Measurements from ENCODE around the gene SCN11A. TPM values are rescaled to one million over a fixed set of nuclear protein-coding genes. Genes with fewer than 3 reads are reported as not detected.

Gene SCN11A
- total RNA-seq, 1 donor from 2014 or later = 1.9 TPM

GRCh38 chr3:39025222-39025970 lies 26.3 kb downstream of the SCN11A start:
- H3K4me3 Mint-ChIP-seq = no peak overlapping the region
- peaks cover 2% of the 10 kb centered on the region for H3K27me3 Mint-ChIP-seq (ENCODE audit: low read depth)
- no peak overlapping the region for H3K27ac Mint-ChIP-seq
- H3K36me3 Mint-ChIP-seq = no peaks in the 10 kb centered on the region
- DNase-seq (ENCODE audit: low spot score in 2 of 2, unreplicated experiment in 2 of 2) = no peak
- H3K4me1 Mint-ChIP-seq = peaks cover 7% of the 10 kb centered on the region
- no peak for TF ChIP-seq CTCF (IDR thresholded peaks at IDR 0.05; ENCODE audit: unreplicated experiment)
- H3K9me3 Mint-ChIP-seq = peaks cover 4% of the 10 kb centered on the region

- H3K27ac Mint-ChIP-seq = no peak overlapping the region
- DNase-seq (ENCODE audit: low spot score in 2 of 2, unreplicated experiment in 2 of 2) = no peak
- no peaks in the 10 kb centered on the region for H3K36me3 Mint-ChIP-seq
- peaks cover 7% of the 10 kb centered on the region for H3K4me1 Mint-ChIP-seq
- H3K4me3 Mint-ChIP-seq = no peak overlapping the region
- H3K9me3 Mint-ChIP-seq = peaks cover 4% of the 10 kb centered on the region
- no peak for TF ChIP-seq CTCF (IDR thresholded peaks at IDR 0.05; ENCODE audit: unreplicated experiment)
- H3K27me3 Mint-ChIP-seq (ENCODE audit: low read depth) = peaks cover 2% of the 10 kb centered on the region
These were observed 27.2 kb downstream of the SCN11A start for GRCh38 chr3:39024497-39024896.

- peaks cover 4% of the 10 kb centered on the region for H3K9me3 Mint-ChIP-seq
- H3K4me3 Mint-ChIP-seq = no peak overlapping the region
- no peaks in the 10 kb centered on the region for H3K36me3 Mint-ChIP-seq
- no peak overlapping the region for H3K27ac Mint-ChIP-seq
- no peak for DNase-seq (ENCODE audit: low spot score in 2 of 2, unreplicated experiment in 2 of 2)
- no peaks in the 10 kb centered on the region for H3K27me3 Mint-ChIP-seq (ENCODE audit: low read depth)
- no peak for TF ChIP-seq CTCF (IDR thresholded peaks at IDR 0.05; ENCODE audit: unreplicated experiment)
- H3K4me1 Mint-ChIP-seq = peaks cover 7% of the 10 kb centered on the region
These were observed 29.5 kb downstream of the SCN11A start for GRCh38 chr3:39022286-39022630.

- peak overlapping the region; percentile 39 for H3K27ac Mint-ChIP-seq
- H3K36me3 Mint-ChIP-seq = no peaks in the 10 kb centered on the region
- H3K27me3 Mint-ChIP-seq (ENCODE audit: low read depth) = no peaks in the 10 kb centered on the region
- no peak for DNase-seq (ENCODE audit: low spot score in 2 of 2, unreplicated experiment in 2 of 2)
- H3K9me3 Mint-ChIP-seq = peaks cover 4% of the 10 kb centered on the region
- no peak overlapping the region for H3K4me3 Mint-ChIP-seq
- no peak for TF ChIP-seq CTCF (IDR thresholded peaks at IDR 0.05; ENCODE audit: unreplicated experiment)
- peaks cover 7% of the 10 kb centered on the region for H3K4me1 Mint-ChIP-seq
These were observed 30.1 kb downstream of the SCN11A start for GRCh38 chr3:39021465-39022285.

GRCh38 chr3:39021029-39021428 lies 30.7 kb downstream of the SCN11A start:
- no peak for DNase-seq (ENCODE audit: low spot score in 2 of 2, unreplicated experiment in 2 of 2)
- H3K27ac Mint-ChIP-seq = no peak overlapping the region
- H3K4me3 Mint-ChIP-seq = no peak overlapping the region
- H3K4me1 Mint-ChIP-seq = peaks cover 7% of the 10 kb centered on the region
- peaks cover 4% of the 10 kb centered on the region for H3K9me3 Mint-ChIP-seq
- no peak for TF ChIP-seq CTCF (IDR thresholded peaks at IDR 0.05; ENCODE audit: unreplicated experiment)
- H3K36me3 Mint-ChIP-seq = no peaks in the 10 kb centered on the region
- H3K27me3 Mint-ChIP-seq (ENCODE audit: low read depth) = no peaks in the 10 kb centered on the region
